Neural crest cell (in vitro differentiated cells): ENCODE data around the gene VSX1. TPM values are rescaled to one million over a fixed set of nuclear protein-coding genes. Genes with fewer than 3 reads are reported as not detected.

Source experiments
- DNase-seq: peaks from one replicate; pipeline ENCODE4 v3.0.0; 2021; ENCODE audit warnings: low read depth, mixed read lengths, low spot score
- H3K27ac Mint-ChIP-seq: one replicate; pipeline ENCODE4 v1.8.0; 2021; ENCODE audit warnings: mild to moderate bottlenecking, mixed read lengths; ENCODE audit not compliant: unreplicated experiment
- H3K27me3 Mint-ChIP-seq: 2 replicates; pipeline ENCODE4 v1.8.0; 2021; ENCODE audit warnings: low read depth, mild to moderate bottlenecking, mixed read lengths
- H3K36me3 Mint-ChIP-seq: 2 replicates; pipeline ENCODE4 v1.8.0; 2021; ENCODE audit warnings: low read depth, mild to moderate bottlenecking, mixed read lengths
- H3K4me1 Mint-ChIP-seq: 2 replicates; pipeline ENCODE4 v1.8.0; 2021; ENCODE audit warnings: mixed read lengths
- H3K4me3 Mint-ChIP-seq: one replicate; pipeline ENCODE4 v1.8.0; 2021; ENCODE audit warnings: mild to moderate bottlenecking, mixed read lengths
- H3K9me3 Mint-ChIP-seq: 2 replicates; pipeline ENCODE4 v1.8.0; 2021; ENCODE audit warnings: mixed read lengths
- CTCF ChIP-seq: fragments of 200-600 bp; sonication (generic); conservative IDR thresholded peaks from 2 replicates; pipeline ENCODE4 v1.5.0; 2021; ENCODE audit warnings: antibody characterized with exemption, mild to moderate bottlenecking
- total RNA-seq: library from RNA; stranded (reverse); gene quantifications from 2 replicates; pipeline ENCODE4 v1.2.1, GENCODE V29; 2021

The VSX1 gene
- total RNA-seq, 1 donor from 2014 or later, result 4.2 TPM

DNA sequence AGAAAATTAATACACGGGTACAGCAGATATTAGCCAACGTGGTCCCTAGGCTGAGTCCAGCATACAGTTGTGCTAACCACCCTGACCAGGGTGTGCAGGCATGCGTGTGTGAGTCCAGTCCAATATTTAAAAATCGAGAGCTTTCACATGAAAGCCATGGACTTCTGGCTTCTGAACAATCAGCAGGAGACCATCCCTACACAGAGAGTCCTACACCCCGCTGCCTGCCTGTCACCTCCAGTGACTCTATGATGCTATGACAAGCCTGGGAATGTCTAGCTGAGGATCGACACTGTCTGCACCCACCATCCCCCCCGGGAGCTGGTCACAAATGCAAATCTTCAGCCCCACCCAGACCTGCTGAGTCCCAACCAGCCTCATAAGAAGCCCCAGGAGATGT, 31.9 kb downstream of the VSX1 start:
- Mint-ChIP-seq H3K27me3 (peaks cover 19% of the 10 kb centered on the region), H3K27ac (peak overlapping the region; percentile 35), H3K4me1 (peaks cover 34% of the 10 kb centered on the region), H3K4me3 (no peak overlapping the region), H3K9me3 (no peaks in the 10 kb centered on the region), H3K36me3 (no peaks in the 10 kb centered on the region)
- no peak for DNase-seq
- no peak for TF ChIP-seq CTCF

GRCh38 chr20:25049261-25050060, 32.5 kb downstream of the VSX1 start:
- H3K36me3 Mint-ChIP-seq, result no peaks in the 10 kb centered on the region
- H3K4me1 Mint-ChIP-seq, result peaks cover 30% of the 10 kb centered on the region
- H3K27me3 Mint-ChIP-seq, result peaks cover 14% of the 10 kb centered on the region
- DNase-seq, result no peak
- H3K27ac Mint-ChIP-seq, result peak overlapping the region; percentile 35
- no peak overlapping the region for H3K4me3 Mint-ChIP-seq
- TF ChIP-seq CTCF, result no peak
- no peaks in the 10 kb centered on the region for H3K9me3 Mint-ChIP-seq

- DNase-seq, result no peak
- Mint-ChIP-seq H3K36me3 (no peaks in the 10 kb centered on the region), H3K4me3 (no peak overlapping the region), H3K27me3 (peaks cover 7% of the 10 kb centered on the region), H3K4me1 (peaks cover 22% of the 10 kb centered on the region), H3K27ac (no peak overlapping the region), H3K9me3 (no peaks in the 10 kb centered on the region)
- no peak for TF ChIP-seq CTCF
Observed at GRCh38 chr20:25048519-25048952, 33.4 kb downstream of the VSX1 start.

- no peak for TF ChIP-seq CTCF
- peaks cover 23% of the 10 kb centered on the region for H3K4me1 Mint-ChIP-seq
- no peak overlapping the region for H3K4me3 Mint-ChIP-seq
- no peak for DNase-seq
- no peaks in the 10 kb centered on the region for H3K36me3 Mint-ChIP-seq
- H3K9me3 Mint-ChIP-seq, result no peaks in the 10 kb centered on the region
- H3K27ac Mint-ChIP-seq, result peak overlapping the region; percentile 62
- H3K27me3 Mint-ChIP-seq, result peaks cover 3% of the 10 kb centered on the region
Observed at GRCh38 chr20:25047766-25048165, 34.2 kb downstream of the VSX1 start.

DNA sequence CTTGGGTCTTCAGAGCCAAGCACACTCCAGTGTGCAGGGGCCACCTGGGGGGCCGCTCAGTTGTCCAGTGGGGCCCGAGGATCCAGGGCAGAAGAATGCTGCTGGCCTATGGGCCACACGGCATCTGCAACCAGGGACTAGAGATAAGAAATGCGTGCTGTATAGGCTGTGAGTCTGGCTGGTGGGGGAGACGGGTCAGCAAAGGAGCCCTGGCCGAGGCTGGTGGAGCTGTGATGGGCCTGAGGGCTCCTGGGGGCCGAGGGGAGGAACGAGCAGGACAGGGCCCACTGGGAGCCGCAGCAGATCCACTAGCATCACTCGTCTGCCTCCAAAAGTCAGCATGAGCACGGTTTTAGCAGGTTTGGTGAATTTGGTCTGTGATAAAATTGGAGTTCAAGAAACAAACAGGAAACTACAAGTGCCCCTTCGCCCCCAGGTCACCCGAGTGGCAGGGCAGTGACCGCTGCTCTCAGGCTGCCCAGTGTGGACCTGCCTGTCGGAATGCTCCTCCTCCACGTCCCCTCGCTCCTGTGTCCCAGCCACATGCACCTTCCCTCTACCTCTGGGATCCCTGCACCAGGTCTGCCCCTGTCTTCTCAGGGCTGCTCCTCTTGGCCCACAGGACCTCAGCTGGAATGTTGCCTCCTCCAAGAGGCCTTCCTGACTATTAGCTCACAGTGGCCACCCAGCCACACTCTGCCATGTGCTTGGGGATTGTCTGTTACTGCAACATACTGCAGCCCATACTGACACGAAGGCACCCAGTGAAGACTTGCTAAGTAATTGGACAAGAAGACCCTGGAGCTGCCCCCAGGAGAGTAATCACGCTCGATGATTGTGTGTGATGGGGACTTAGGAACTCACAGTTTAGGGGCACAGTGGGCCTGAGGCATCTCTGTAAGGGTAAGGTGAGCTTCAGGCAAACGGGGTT, 34.9 kb downstream of the VSX1 start:
- peaks cover 3% of the 10 kb centered on the region for H3K27me3 Mint-ChIP-seq
- no peak for DNase-seq
- peaks cover 23% of the 10 kb centered on the region for H3K4me1 Mint-ChIP-seq
- no peak for TF ChIP-seq CTCF
- H3K9me3 Mint-ChIP-seq, result no peaks in the 10 kb centered on the region
- no peak overlapping the region for H3K4me3 Mint-ChIP-seq
- H3K27ac Mint-ChIP-seq, result peak overlapping the region; percentile 2
- no peaks in the 10 kb centered on the region for H3K36me3 Mint-ChIP-seq
